ENCODE measurements around the gene RAI1. TPM values are rescaled to one million over a fixed set of nuclear protein-coding genes. Genes with fewer than 3 reads are reported as not detected.

RAI1 gene
- total and polyA plus RNA-seq, 2 of the 13 experiments (the other 11 are each of a cell fraction or from before 2014, with no cell fraction given) = 3.4 to 5.2 TPM

DNA sequence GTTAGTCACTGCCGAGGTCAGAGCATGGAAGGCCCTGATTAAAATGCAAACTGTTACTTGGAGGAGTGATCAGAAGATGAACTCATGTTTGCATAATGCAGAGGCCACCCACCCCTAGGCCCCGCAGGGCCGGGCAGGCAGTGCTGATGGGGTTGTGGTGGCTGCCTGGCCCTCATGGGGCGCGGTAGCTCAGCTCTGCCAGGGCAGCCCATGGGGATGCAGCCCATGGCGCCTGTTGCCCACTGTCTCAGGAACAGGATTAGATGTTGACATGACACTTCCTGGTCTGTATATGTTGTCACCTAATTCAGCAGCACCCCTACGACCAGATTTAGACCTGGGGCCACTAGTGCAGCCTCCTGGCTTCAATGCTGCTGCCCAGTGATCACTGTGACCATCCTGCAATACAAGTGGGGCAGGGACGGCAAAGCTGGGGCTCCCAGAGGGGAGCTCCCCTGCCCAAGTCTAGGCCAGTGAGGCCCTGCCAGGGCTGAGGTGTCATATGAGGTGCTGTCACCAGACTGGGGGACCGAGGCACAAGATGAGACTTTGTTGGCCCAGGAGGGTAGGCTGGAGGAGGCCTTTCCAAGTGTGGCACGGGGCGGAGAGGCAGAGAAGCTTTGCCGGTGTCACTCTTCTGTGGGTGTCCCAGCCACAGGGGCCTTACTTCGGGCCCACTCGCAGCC, 49.1 kb downstream of the RAI1 start:
- no peak overlapping the region for H2AFZ ChIP-seq (ENCODE audit: low read length)
- intact Hi-C loops (cut with micrococcal nuclease; ENCODE audit: unreplicated experiment) (no loop called here), in situ Hi-C loops (cut with HindIII; ENCODE audit: extremely low pct_ligation_motif_present, low pct_unique_long_range_greater_than_20kb) (no loop called here)
- H4K20me1 ChIP-seq (ENCODE audit: insufficient read depth, low read length) = peaks cover 33% of the 10 kb centered on the region
- H3K27ac ChIP-seq (ENCODE audit: extremely low read length, insufficient read depth, low read length) = no peak overlapping the region
- ChIA-PET POLR2A (no interaction called here), CTCF (ENCODE audit: low intra/inter-chr PET ratio, low total read pairs) (interaction anchor here (0.8 to 1.6 kb wide), 2 partner anchors 50 to 129 kb away, joined by 3 to 8 read pairs; no protein-coding TSS in a partner anchor)
- no peak overlapping the region for H3K9ac ChIP-seq (ENCODE audit: insufficient read depth, low read depth, low read length)
- ATAC-seq = no peak
- no peak overlapping the region for H3K4me2 ChIP-seq (ENCODE audit: low read depth, low read length)
- 94% methylated on average over 11 of the region's 14 CpGs for WGBS (ENCODE audit: low lambda C conversion rate)
- H3K27me3 ChIP-seq (ENCODE audit: control insufficient read depth in 1 of 2, insufficient read depth in 2 of 2, low read length in 2 of 2) = no peaks in the 10 kb centered on the region
- H3K4me3 ChIP-seq (replicated peaks in 1 of 3; ENCODE audit: insufficient read depth in 1 of 3, low read depth in 2 of 3, low read length in 3 of 3) = no peak overlapping the region
- peaks cover 20% of the 10 kb centered on the region for H3K79me2 ChIP-seq (ENCODE audit: insufficient read depth, low read length)
- H3K9me3 ChIP-seq (ENCODE audit: low read length) = no peaks in the 10 kb centered on the region
- no peak for FAIRE-seq
- no TSS peak for BruUV-seq (replicated peaks)
- H3K36me3 ChIP-seq (replicated peaks in 1 of 2; ENCODE audit: control insufficient read depth in 1 of 2, insufficient read depth in 2 of 2, low read length in 2 of 2) = peaks cover 10 to 23% of the 10 kb centered on the region in 2 experiments
- no peak for DNase-seq (ENCODE audit: low spot score)
- H3K4me1 ChIP-seq (ENCODE audit: insufficient read depth, low read length) = peaks cover 5% of the 10 kb centered on the region; the same call in 1 of the 2 replicates
- TF ChIP-seq ZNF143 (CRISPR knock-in tag; IDR thresholded peaks at IDR 0.05) (no peak), RAD51 (IDR thresholded peaks at IDR 0.05; ENCODE audit: borderline replicate concordance) (no peak), ZNF761 (CRISPR knock-in tag; conservative IDR thresholded peaks at IDR 0.05) (no peak), RARG (CRISPR knock-in tag; IDR thresholded peaks at IDR 0.05; ENCODE audit: low read depth) (no peak), PLRG1 (conservative IDR thresholded peaks at IDR 0.05) (no peak), ZNF777 (CRISPR knock-in tag; IDR thresholded peaks at IDR 0.05) (no peak), HHEX (CRISPR knock-in tag; IDR thresholded peaks at IDR 0.05) (no peak), ZBTB3 (CRISPR knock-in tag; IDR thresholded peaks at IDR 0.05; ENCODE audit: borderline replicate concordance, low read depth) (no peak), MYC (CRISPR knock-in tag; IDR thresholded peaks at IDR 0.05; ENCODE audit: borderline replicate concordance) (no peak), HNRNPUL1 (IDR thresholded peaks at IDR 0.05; ENCODE audit: low read depth, low read length) (no peak), NBN (conservative IDR thresholded peaks at IDR 0.05) (no peak), SAFB2 (CRISPR knock-in tag; IDR thresholded peaks at IDR 0.05; ENCODE audit: borderline replicate concordance, low read depth) (no peak), ZNF713 (CRISPR knock-in tag; IDR thresholded peaks at IDR 0.05) (no peak), GFI1 (CRISPR knock-in tag; IDR thresholded peaks at IDR 0.05; ENCODE audit: borderline replicate concordance) (no peak)
- TF ChIP-seq, protein P1, sequence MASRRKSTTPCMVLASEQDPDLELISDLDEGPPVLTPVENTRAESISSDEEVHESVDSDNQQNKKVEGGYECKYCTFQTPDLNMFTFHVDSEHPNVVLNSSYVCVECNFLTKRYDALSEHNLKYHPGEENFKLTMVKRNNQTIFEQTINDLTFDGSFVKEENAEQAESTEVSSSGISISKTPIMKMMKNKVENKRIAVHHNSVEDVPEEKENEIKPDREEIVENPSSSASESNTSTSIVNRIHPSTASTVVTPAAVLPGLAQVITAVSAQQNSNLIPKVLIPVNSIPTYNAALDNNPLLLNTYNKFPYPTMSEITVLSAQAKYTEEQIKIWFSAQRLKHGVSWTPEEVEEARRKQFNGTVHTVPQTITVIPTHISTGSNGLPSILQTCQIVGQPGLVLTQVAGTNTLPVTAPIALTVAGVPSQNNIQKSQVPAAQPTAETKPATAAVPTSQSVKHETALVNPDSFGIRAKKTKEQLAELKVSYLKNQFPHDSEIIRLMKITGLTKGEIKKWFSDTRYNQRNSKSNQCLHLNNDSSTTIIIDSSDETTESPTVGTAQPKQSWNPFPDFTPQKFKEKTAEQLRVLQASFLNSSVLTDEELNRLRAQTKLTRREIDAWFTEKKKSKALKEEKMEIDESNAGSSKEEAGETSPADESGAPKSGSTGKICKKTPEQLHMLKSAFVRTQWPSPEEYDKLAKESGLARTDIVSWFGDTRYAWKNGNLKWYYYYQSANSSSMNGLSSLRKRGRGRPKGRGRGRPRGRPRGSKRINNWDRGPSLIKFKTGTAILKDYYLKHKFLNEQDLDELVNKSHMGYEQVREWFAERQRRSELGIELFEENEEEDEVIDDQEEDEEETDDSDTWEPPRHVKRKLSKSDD (CRISPR knock-in tag; IDR thresholded peaks at IDR 0.05; ENCODE audit: low read depth) = no peak
- TF ChIP-seq, protein P2, sequence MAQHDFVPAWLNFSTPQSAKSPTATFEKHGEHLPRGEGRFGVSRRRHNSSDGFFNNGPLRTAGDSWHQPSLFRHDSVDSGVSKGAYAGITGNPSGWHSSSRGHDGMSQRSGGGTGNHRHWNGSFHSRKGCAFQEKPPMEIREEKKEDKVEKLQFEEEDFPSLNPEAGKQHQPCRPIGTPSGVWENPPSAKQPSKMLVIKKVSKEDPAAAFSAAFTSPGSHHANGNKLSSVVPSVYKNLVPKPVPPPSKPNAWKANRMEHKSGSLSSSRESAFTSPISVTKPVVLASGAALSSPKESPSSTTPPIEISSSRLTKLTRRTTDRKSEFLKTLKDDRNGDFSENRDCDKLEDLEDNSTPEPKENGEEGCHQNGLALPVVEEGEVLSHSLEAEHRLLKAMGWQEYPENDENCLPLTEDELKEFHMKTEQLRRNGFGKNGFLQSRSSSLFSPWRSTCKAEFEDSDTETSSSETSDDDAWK (CRISPR knock-in tag; IDR thresholded peaks at IDR 0.05) = no peak
- TF ChIP-seq, protein P3, sequence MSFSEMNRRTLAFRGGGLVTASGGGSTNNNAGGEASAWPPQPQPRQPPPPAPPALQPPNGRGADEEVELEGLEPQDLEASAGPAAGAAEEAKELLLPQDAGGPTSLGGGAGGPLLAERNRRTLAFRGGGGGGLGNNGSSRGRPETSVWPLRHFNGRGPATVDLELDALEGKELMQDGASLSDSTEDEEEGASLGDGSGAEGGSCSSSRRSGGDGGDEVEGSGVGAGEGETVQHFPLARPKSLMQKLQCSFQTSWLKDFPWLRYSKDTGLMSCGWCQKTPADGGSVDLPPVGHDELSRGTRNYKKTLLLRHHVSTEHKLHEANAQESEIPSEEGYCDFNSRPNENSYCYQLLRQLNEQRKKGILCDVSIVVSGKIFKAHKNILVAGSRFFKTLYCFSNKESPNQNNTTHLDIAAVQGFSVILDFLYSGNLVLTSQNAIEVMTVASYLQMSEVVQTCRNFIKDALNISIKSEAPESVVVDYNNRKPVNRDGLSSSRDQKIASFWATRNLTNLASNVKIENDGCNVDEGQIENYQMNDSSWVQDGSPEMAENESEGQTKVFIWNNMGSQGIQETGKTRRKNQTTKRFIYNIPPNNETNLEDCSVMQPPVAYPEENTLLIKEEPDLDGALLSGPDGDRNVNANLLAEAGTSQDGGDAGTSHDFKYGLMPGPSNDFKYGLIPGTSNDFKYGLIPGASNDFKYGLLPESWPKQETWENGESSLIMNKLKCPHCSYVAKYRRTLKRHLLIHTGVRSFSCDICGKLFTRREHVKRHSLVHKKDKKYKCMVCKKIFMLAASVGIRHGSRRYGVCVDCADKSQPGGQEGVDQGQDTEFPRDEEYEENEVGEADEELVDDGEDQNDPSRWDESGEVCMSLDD (CRISPR knock-in tag; IDR thresholded peaks at IDR 0.05; ENCODE audit: borderline replicate concordance) = no peak

All from HepG2 (cell line).